Measurements from ENCODE around the gene STMN1.

DNA sequence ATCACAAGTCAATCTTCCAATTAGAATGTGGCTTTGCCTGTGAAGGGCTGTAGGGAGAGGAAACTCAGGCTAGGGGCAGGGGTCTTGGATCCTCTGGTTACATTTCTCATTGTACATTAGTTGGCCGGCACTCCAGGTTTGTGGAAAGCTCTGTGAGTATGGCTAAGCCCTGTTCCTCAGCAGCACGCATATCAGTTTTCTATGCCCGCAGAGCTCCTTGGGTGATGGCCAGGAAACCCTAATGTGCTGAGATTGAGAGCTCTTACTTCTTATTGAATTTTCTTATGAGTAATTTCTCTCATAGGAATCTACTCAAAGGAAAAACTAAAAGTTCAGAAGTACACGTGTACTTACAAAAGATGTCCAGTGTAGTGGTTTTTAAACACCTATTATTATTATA, 30.7 kb upstream of the STMN1 start:
- no peak for TF ChIP-seq POLR2A (IDR thresholded peaks at IDR 0.05; ENCODE audit: borderline replicate concordance, extremely low read depth, insufficient read depth, insufficient read length)
- no peak for TF ChIP-seq POLR2AphosphoS5 (IDR thresholded peaks at IDR 0.05; ENCODE audit: low read depth, low read length)
- TF ChIP-seq, protein P1, sequence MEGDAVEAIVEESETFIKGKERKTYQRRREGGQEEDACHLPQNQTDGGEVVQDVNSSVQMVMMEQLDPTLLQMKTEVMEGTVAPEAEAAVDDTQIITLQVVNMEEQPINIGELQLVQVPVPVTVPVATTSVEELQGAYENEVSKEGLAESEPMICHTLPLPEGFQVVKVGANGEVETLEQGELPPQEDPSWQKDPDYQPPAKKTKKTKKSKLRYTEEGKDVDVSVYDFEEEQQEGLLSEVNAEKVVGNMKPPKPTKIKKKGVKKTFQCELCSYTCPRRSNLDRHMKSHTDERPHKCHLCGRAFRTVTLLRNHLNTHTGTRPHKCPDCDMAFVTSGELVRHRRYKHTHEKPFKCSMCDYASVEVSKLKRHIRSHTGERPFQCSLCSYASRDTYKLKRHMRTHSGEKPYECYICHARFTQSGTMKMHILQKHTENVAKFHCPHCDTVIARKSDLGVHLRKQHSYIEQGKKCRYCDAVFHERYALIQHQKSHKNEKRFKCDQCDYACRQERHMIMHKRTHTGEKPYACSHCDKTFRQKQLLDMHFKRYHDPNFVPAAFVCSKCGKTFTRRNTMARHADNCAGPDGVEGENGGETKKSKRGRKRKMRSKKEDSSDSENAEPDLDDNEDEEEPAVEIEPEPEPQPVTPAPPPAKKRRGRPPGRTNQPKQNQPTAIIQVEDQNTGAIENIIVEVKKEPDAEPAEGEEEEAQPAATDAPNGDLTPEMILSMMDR (IDR thresholded peaks at IDR 0.05 in 2 of 3, conservative IDR thresholded peaks at IDR 0.05 in 1 of 3; ENCODE audit: borderline replicate concordance in 1 of 3, insufficient read depth in 1 of 3, low read depth in 2 of 3, low read length in 2 of 3), result no peak
